Stomach (tissue), 4 donors: ENCODE measurements around the gene ERC2.

Source experiments
- CTCF ChIP-seq, 7 experiments: fragments of 450-650 bp in 4 of 7; fragments of 200-600 bp in 3 of 7; sonication (generic) in 3 of 7; IDR thresholded peaks; one replicate each; pipeline ENCODE4 v1.5.1; 2016 to 2019; ENCODE audit warnings: antibody characterized with exemption in 7 of 7, control low read depth in 2 of 7, mild to moderate bottlenecking in 1 of 7
- EP300 ChIP-seq: sonication (generic); formaldehyde crosslinking; IDR thresholded peaks from one replicate; pipeline ENCODE4 v1.6.1; 2017; ENCODE audit warnings: antibody characterized with exemption
- POLR2A ChIP-seq, 4 donors: fragments of 450-650 bp; IDR thresholded peaks; one replicate each; pipeline ENCODE4 v1.6.1; 2016; ENCODE audit warnings: antibody characterized with exemption in 4 of 4, control low read depth in 2 of 4, mild to moderate bottlenecking in 1 of 4, moderate library complexity in 1 of 4
- POLR2AphosphoS5 ChIP-seq, 3 donors: sonication (generic); formaldehyde crosslinking; IDR thresholded peaks; one replicate each; pipeline ENCODE4 v1.6.1; 2016; ENCODE audit warnings: antibody characterized with exemption in 3 of 3

GRCh38 chr3:55904716-55905115 lies 563.6 kb downstream of the ERC2 start:
- TF ChIP-seq CTCF (IDR thresholded peaks at IDR 0.05): no peak
- TF ChIP-seq POLR2A (IDR thresholded peaks at IDR 0.05): no peak
- TF ChIP-seq EP300: no peak
- TF ChIP-seq POLR2AphosphoS5 (IDR thresholded peaks at IDR 0.05): no peak
